ENCODE measurements around the gene OGFR.

GRCh38 chr20:62780204-62780603, 24.4 kb upstream of the OGFR start:
- TF ChIP-seq CTCF (IDR thresholded peaks at IDR 0.05; ENCODE audit: insufficient read depth, low read length, poor library complexity, severe bottlenecking) (no peak), EZH2phosphoT487 (conservative IDR thresholded peaks at IDR 0.05; ENCODE audit: low read length) (no peak)

All from SU-DHL-6 (cell line).